CD4-positive, alpha-beta T cell treated with Interferon alpha-2 for 1 hour (primary cell): Measurements from ENCODE around the gene CASP8AP2.
"Not testable (repeated sequence)": the region's sequence is repeated elsewhere in the genome, so short reads cannot be mapped to it uniquely, and the experiment has no call there.

Source experiments
- DNase-seq, 2 donors: peaks; one replicate each; pipeline ENCODE4 v3.0.0-alpha.2; 2020 to 2022

CASP8AP2 gene

GRCh38 chr6:89829472-89830169 lies at the start of gene CASP8AP2:
CASP8AP2 (plus strand) TSS chr6:89829880.
- DNase-seq: peak; percentile 97

GRCh38 chr6:89781070-89782034 lies 48.3 kb upstream of the CASP8AP2 start:
- no peak for DNase-seq

- no peak for DNase-seq
Measured at GRCh38 chr6:89782222-89782621, 47.5 kb upstream of the CASP8AP2 start.

GRCh38 chr6:89783293-89783692 lies 46.4 kb upstream of the CASP8AP2 start:
- not testable (repeated sequence) for DNase-seq

- DNase-seq: no peak
Measured at GRCh38 chr6:89784838-89785237, 44.8 kb upstream of the CASP8AP2 start.

GRCh38 chr6:89786970-89787369 lies 42.7 kb upstream of the CASP8AP2 start:
- no peak for DNase-seq

- no peak for DNase-seq
Measured at GRCh38 chr6:89787660-89788328, 41.9 kb upstream of the CASP8AP2 start.

GRCh38 chr6:89789980-89790379 lies 39.7 kb upstream of the CASP8AP2 start:
- no peak for DNase-seq

- DNase-seq: no peak
Measured at GRCh38 chr6:89790403-89790802, 39.3 kb upstream of the CASP8AP2 start.

GRCh38 chr6:89792881-89793280 lies 36.8 kb upstream of the CASP8AP2 start:
- DNase-seq: peak in 1 of 2 donors; percentile 14

GRCh38 chr6:89793586-89793985 lies 36.1 kb upstream of the CASP8AP2 start:
- no peak for DNase-seq

- peak in 1 of 2 donors; percentile 30 for DNase-seq
Measured at GRCh38 chr6:89794324-89794723, 35.4 kb upstream of the CASP8AP2 start.

- no peak for DNase-seq
Measured at GRCh38 chr6:89797317-89797716, 32.4 kb upstream of the CASP8AP2 start.

- no peak for DNase-seq
Measured at GRCh38 chr6:89799096-89799495, 30.6 kb upstream of the CASP8AP2 start.

GRCh38 chr6:89799756-89800155 lies 29.9 kb upstream of the CASP8AP2 start:
- DNase-seq: no peak

GRCh38 chr6:89803271-89803670 lies 26.4 kb upstream of the CASP8AP2 start:
- DNase-seq: no peak

GRCh38 chr6:89805814-89806371 lies 23.8 kb upstream of the CASP8AP2 start:
- DNase-seq: no peak

GRCh38 chr6:89807581-89807980 lies 22.1 kb upstream of the CASP8AP2 start:
- DNase-seq: no peak

- DNase-seq: not testable (repeated sequence)
Measured at GRCh38 chr6:89813422-89813821, 16.3 kb upstream of the CASP8AP2 start.

GRCh38 chr6:89817481-89817880 lies 12.2 kb upstream of the CASP8AP2 start:
- no peak for DNase-seq

- DNase-seq: peak in 1 of 2 donors; percentile 5
Measured at GRCh38 chr6:89818977-89819335, 10.7 kb upstream of the CASP8AP2 start.

GRCh38 chr6:89819336-89820130 lies 10.1 kb upstream of the CASP8AP2 start, which contains the start of gene MDN1:
MDN1 (minus strand) TSS chr6:89819794; CDS start chr6:89819607, 187 bp downstream.
- DNase-seq: peak; percentile 83 to 89
